A549 (cell line): ENCODE data around the gene ARHGEF1.

Experiments used
- CHD4 ChIP-seq: fragments of 200-600 bp; sonication (generic); IDR thresholded peaks from 2 replicates; pipeline ENCODE4 v1.6.1; 2016; ENCODE audit warnings: antibody characterized with exemption, mild to moderate bottlenecking, borderline replicate concordance
- CTCF ChIP-seq: fragments of >200 bp; sonication (Bioruptor Twin); formaldehyde crosslinking; IDR thresholded peaks from 3 replicates; pipeline ENCODE4 v1.5.1; 2016
- EP300 ChIP-seq, 2 experiments: fragments of >200 bp; sonication (Bioruptor Twin); formaldehyde crosslinking; IDR thresholded peaks; 2 replicates in 1 of 2; 3 replicates in 1 of 2; pipeline ENCODE4 v1.6.1; 2016 to 2017
- HEYL ChIP-seq: fragments of 250-450 bp; sonication (Bioruptor Pico); IDR thresholded peaks from 2 replicates; pipeline ENCODE4 v1.8.0; 2021; ENCODE audit warnings: mild to moderate bottlenecking, moderate library complexity
- HMGXB4 ChIP-seq: fragments of 250-450 bp; sonication (Bioruptor Pico); IDR thresholded peaks from 2 replicates; pipeline ENCODE4 v1.5.0; 2021; ENCODE audit warnings: mild to moderate bottlenecking, moderate library complexity, borderline replicate concordance
- JUNB ChIP-seq: fragments of >200 bp; sonication (Bioruptor Twin); formaldehyde crosslinking; IDR thresholded peaks from 2 replicates; pipeline ENCODE4 v1.6.1; 2016
- MAFK ChIP-seq: fragments of 450-650 bp; IDR thresholded peaks from 2 replicates; pipeline ENCODE4 v1.6.1; 2014; ENCODE audit not compliant: partially characterized antibody
- NR3C1 ChIP-seq: fragments of >200 bp; sonication (Bioruptor Twin); formaldehyde crosslinking; IDR thresholded peaks from 3 replicates; pipeline ENCODE4 v1.6.1; 2017
- POLR2A ChIP-seq: IDR thresholded peaks from 2 replicates; pipeline ENCODE4 v1.6.1; 2012; ENCODE audit warnings: mild to moderate bottlenecking, low read length
- RARB ChIP-seq: fragments of 250-450 bp; sonication (Bioruptor Pico); IDR thresholded peaks from 2 replicates; pipeline ENCODE4 v1.8.0; 2021; ENCODE audit warnings: mild to moderate bottlenecking, moderate library complexity
- SMC3 ChIP-seq: fragments of >200 bp; sonication (Bioruptor Twin); formaldehyde crosslinking; IDR thresholded peaks from 3 replicates; pipeline ENCODE4 v1.6.1; 2018; ENCODE audit warnings: inconsistent platforms
- TFCP2L1 ChIP-seq: fragments of 250-450 bp; sonication (Bioruptor Pico); IDR thresholded peaks from 2 replicates; pipeline ENCODE4 v1.5.0; 2021; ENCODE audit warnings: mild to moderate bottlenecking
- TF ChIP-seq, protein P1 (sequence below): IDR thresholded peaks from 2 replicates; pipeline ENCODE4 v1.6.1; 2012

- no peak for TF ChIP-seq MAFK
- TF ChIP-seq CHD4 = no peak
- no peak for TF ChIP-seq SMC3
- TF ChIP-seq POLR2A = no peak
- no peak for TF ChIP-seq CTCF
- TF ChIP-seq, protein P1, sequence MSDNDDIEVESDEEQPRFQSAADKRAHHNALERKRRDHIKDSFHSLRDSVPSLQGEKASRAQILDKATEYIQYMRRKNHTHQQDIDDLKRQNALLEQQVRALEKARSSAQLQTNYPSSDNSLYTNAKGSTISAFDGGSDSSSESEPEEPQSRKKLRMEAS = no peak
- no peak for TF ChIP-seq RARB (CRISPR knock-in tag)
- no peak for TF ChIP-seq HEYL
- TF ChIP-seq JUNB = no peak
- TF ChIP-seq NR3C1 = no peak
- no peak for TF ChIP-seq EP300 (IDR thresholded peaks at IDR 0.05)
- TF ChIP-seq TFCP2L1 (CRISPR knock-in tag) = no peak
- TF ChIP-seq HMGXB4 (CRISPR knock-in tag) = no peak
These were observed 33.9 kb upstream of the ARHGEF1 start for GRCh38 chr19:41849067-41849466.
